Hematopoietic multipotent progenitor cell treated with erythropoietin and hydrocortisone succinate and interleukin-3 and kit ligand, for 15 days (in vitro differentiated cells): ENCODE data around the gene TEX101.

ENCODE experiments used
- DNase-seq: peaks from one replicate; pipeline ENCODE4 v3.0.0-alpha.2; 2015; ENCODE audit warnings: low spot score

Gene TEX101

GRCh38 chr19:43447655-43448054, 33.0 kb downstream of the TEX101 start:
- no peak for DNase-seq

GRCh38 chr19:43450545-43450997, 35.9 kb downstream of the TEX101 start:
- DNase-seq = no peak

- no peak for DNase-seq
Measured at GRCh38 chr19:43452582-43452981, 37.9 kb downstream of the TEX101 start.

GRCh38 chr19:43454031-43454430, 39.3 kb downstream of the TEX101 start:
- no peak for DNase-seq

GRCh38 chr19:43455321-43456113, 40.8 kb downstream of the TEX101 start:
- no peak for DNase-seq

- no peak for DNase-seq
Measured at GRCh38 chr19:43457809-43458208, 43.1 kb downstream of the TEX101 start.

- no peak for DNase-seq
Measured at GRCh38 chr19:43460362-43461016, 45.8 kb downstream of the TEX101 start.

DNA sequence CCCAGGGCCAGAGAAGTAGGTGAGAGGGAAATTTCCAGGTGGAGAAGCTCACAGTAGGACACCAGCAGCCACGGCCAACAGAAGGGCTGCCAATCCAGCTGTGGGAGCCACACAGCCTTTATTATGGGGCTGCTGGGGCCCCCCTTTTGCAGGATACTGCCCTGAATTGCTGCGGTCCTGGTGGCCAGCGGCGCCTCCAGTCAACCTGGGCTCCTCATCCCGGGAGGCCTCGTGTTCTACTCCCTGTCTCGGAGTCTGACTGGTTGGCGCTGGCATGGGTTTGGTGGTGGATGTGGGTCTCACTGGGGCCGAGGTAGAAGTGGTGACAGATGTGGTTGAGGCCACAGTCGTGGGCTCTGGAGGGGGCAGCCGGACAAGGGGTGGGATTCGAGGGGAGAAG, 46.6 kb downstream of the TEX101 start:
- no peak for DNase-seq

- no peak for DNase-seq
Measured at GRCh38 chr19:43462383-43462782, 47.7 kb downstream of the TEX101 start.

GRCh38 chr19:43462785-43463380, 48.2 kb downstream of the TEX101 start:
- DNase-seq = no peak

- DNase-seq = peak; percentile 95
Measured at GRCh38 chr19:43463381-43464133, 48.9 kb downstream of the TEX101 start.

GRCh38 chr19:43464134-43464775, 49.6 kb downstream of the TEX101 start:
- peak; percentile 66 for DNase-seq

DNA sequence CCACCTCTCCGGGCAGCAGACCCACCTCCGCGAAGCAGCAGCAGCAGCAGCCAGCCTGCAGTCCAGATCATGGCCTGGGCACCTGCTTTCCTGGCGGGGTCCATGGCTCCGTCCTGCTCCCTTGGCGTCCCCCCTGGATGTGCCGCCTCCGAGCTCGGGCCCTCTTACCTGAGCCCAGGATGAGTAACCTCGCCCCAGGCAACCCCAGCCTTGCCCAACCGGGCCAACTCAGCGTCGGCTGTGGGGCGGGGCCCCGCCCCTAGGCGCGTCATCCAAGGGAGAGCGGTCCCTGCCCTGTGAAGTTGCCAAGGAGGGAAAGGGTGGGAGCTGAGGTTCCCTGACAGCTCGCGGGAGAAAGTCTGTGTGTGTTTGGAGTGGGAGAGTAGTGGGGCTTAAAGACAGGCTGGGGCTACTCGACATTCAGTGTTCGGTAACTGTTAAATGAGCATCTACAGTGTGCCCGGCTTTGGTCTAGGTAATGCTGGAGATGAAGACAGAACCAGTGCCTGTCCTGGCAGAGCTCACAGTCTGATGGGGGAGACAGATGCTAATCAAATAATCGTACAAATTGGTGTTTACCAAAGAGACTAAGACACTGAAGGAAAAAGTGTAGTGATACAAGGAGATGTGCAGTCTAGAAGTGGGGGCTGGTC, 50.9 kb downstream of the TEX101 start, which contains the start of gene LYPD3:
Gene LYPD3, minus strand, starts transcription at position 141 of the 653 bp plus-strand sequence. Its CDS starts 37 bp downstream, at position 104.
- peak; percentile 18 for DNase-seq

GRCh38 chr19:43466793-43467192, 52.1 kb downstream of the TEX101 start:
- no peak for DNase-seq

GRCh38 chr19:43467276-43467675, 52.6 kb downstream of the TEX101 start:
- no peak for DNase-seq

DNA sequence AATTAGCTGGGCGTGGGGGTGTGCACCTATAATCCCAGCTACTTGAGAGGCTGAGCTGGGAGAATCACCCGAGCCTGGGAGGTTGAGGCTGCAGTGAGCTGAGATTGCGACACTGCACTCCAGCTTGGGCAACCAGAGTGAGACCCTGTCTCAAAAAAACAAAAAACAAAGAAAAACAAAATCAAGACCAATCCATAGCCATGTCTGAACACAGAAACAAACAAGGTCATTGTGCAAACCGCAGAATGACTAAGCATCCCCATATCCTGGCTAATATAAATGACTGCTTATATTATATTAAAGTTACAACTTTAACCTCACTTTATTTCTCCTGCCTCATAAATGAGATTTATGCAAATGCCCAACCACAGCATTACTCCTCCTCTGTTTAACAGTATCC, 53.0 kb downstream of the TEX101 start:
- no peak for DNase-seq
